Mucosa of descending colon (tissue), 3 donors: ENCODE results near the gene BICC1. TPM values are rescaled to one million over a fixed set of nuclear protein-coding genes. Genes with fewer than 3 reads are reported as not detected.

ENCODE experiments used
- ATAC-seq: fragments of 200-7000 bp; cut with Tn5 transposase; one replicate; pipeline ENCODE4 v1.9.1; 2020; ENCODE audit warnings: mild to moderate bottlenecking, moderate library complexity
- DNase-seq, 3 donors: peaks; one replicate each; pipeline ENCODE4 v3.0.0-alpha.2; 2020
- H3K36me3 ChIP-seq: fragments of 200-600 bp; one replicate; pipeline ENCODE4 v1.8.0; 2021; ENCODE audit warnings: low read depth, mild to moderate bottlenecking
- H3K4me1 ChIP-seq: fragments of 200-600 bp; one replicate; pipeline ENCODE4 v1.8.0; 2021; ENCODE audit warnings: low read depth, mild to moderate bottlenecking
- H3K4me3 ChIP-seq: fragments of 200-600 bp; one replicate; pipeline ENCODE4 v1.8.0; 2021; ENCODE audit warnings: mild to moderate bottlenecking
- H3K9me3 ChIP-seq: fragments of 200-600 bp; one replicate; pipeline ENCODE4 v1.8.0; 2021; ENCODE audit warnings: mild to moderate bottlenecking
- intact Hi-C, 2 donors: fragments of 100-400 bp; cut with DNase I in 1 of 2; cut with micrococcal nuclease in 1 of 2; formaldehyde crosslinking; loops; one replicate each; pipeline versions ENCODE4 v1.11.0 to v1.11.1; 2022; cut with DNase I, micrococcal nuclease
- total RNA-seq, 3 donors: library from RNA; stranded (reverse); fragmentation: NEBNext Ultra II Directional in 2 of 3; extraction: Animal tissue kit (Norgen Biotek cat#: 25700) in 2 of 3; gene quantifications; one replicate each; pipeline versions ENCODE4 v1.2.1 to v1.2.4, GENCODE V29; 2021 to 2023
- TF ChIP-seq, protein P1 (sequence below): fragments of 200-600 bp; IDR thresholded peaks from one replicate; pipeline ENCODE4 v1.8.0; 2022; ENCODE audit warnings: antibody characterized with exemption, mild to moderate bottlenecking
- donor health status: DM: no; HTN: no; CAD: no; lungs with moderate emphysema.
- donor health status: DM: no; HTN: no; CAD: no.
- donor health status: DM: no; HTN: yes; CAD: no.

BICC1 gene
- total RNA-seq, 3 donors from 2014 or later: 1.1 to 5.9 (median 3.5) TPM

DNA sequence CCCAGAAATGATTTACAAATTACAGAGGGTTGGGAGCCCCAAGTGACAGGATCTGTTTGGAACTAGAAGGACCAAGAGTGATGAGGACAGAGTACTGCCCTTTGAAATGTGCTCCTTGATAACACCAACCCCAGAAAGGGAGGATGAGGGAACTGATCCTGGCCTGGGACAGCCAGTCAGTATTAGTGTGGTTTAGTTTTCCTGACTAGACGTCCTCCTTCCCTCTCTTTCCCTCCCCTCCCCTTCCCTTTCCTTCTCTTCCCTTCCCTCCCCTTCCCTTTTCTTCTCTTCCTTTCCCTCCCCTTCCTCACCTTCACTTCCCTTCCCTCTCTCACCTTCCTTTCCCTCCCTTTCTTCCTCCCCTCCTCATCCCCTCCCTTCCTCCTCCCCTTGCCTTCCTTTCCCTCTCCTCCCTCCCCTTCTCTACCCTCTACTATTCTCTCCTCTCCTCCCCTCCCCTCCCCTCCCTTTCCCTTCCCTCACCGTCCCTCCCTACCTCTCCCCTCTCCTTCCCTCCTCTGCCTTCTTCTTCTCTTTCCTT, 31.0 kb upstream of the BICC1 start:
- no peak for DNase-seq
- ATAC-seq: no peak
- intact Hi-C loops: no loop called here

DNA sequence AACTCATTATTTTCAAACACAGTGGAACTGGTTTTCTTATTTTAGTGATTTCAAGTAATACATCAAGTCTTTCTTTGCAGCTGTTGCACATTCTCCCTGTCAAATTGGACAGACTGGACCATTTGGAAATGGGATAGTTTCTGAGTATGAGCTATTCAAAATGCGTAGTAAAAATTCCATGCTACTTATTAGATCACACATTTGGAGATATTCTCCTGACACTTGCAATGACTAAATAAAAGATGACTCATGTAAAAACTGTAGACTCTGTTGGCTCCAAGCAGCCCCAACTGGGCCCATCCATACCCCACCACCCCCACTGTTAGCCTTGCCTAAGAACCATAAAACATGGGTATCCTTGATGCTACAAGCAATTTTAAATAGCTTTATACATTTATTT, 25.9 kb upstream of the BICC1 start:
- Histone ChIP-seq H3K9me3 (no peaks in the 10 kb centered on the region), H3K4me3 (no peak overlapping the region), H3K36me3 (no peaks in the 10 kb centered on the region), H3K4me1 (no peaks in the 10 kb centered on the region)
- DNase-seq (no peak), ATAC-seq (no peak)
- intact Hi-C loops: no loop called here
- TF ChIP-seq, protein P1, sequence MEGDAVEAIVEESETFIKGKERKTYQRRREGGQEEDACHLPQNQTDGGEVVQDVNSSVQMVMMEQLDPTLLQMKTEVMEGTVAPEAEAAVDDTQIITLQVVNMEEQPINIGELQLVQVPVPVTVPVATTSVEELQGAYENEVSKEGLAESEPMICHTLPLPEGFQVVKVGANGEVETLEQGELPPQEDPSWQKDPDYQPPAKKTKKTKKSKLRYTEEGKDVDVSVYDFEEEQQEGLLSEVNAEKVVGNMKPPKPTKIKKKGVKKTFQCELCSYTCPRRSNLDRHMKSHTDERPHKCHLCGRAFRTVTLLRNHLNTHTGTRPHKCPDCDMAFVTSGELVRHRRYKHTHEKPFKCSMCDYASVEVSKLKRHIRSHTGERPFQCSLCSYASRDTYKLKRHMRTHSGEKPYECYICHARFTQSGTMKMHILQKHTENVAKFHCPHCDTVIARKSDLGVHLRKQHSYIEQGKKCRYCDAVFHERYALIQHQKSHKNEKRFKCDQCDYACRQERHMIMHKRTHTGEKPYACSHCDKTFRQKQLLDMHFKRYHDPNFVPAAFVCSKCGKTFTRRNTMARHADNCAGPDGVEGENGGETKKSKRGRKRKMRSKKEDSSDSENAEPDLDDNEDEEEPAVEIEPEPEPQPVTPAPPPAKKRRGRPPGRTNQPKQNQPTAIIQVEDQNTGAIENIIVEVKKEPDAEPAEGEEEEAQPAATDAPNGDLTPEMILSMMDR: no peak

More for the DNA sequence above, 31.0 kb upstream of the BICC1 start:
- TF ChIP-seq, protein P1: no peak
- H3K4me3 ChIP-seq: no peak overlapping the region
- no peaks in the 10 kb centered on the region for H3K9me3 ChIP-seq
- no peaks in the 10 kb centered on the region for H3K36me3 ChIP-seq
- no peaks in the 10 kb centered on the region for H3K4me1 ChIP-seq

DNA sequence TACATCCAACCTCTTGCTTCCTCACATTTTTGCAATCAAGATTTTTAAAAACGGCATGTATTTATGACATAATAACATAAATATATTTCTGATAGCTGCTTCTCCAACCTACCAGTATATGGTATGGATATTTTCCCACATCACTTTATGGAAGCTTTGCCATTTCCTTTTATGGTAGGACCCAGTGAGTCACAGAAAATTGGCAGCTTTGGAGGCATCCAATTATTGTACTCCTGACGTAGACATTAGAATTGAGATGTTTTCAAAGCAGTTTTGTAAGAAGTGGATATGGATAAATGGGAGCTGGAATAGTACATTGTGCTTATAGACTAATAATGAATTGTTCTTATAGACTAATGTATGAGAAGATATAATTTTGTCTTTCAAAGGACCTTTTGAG, 23.8 kb upstream of the BICC1 start:
- Histone ChIP-seq H3K4me1 (no peaks in the 10 kb centered on the region), H3K36me3 (no peaks in the 10 kb centered on the region), H3K9me3 (no peaks in the 10 kb centered on the region), H3K4me3 (no peak overlapping the region)
- ATAC-seq (no peak), DNase-seq (no peak)
- intact Hi-C loops: no loop called here
- TF ChIP-seq, protein P1: no peak

DNA sequence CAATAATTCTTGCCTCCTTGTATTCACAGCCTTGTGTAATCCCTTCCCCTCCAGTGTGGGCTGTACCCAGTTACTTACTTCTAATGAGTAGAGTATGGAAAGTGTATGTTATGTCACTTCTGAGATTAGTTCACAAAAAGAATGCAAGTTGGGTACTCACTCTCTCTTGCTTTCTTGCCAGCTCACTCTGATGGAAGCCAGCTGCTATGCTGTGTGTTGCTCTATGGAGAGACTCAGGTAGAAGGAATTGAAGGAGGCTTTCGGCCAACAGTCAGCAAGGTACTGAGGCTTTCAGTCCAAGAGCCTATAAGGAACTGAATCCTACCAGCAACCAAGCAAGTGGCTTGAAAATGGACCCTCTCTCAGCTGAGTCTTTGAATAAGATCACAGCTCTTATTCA, 9.7 kb upstream of the BICC1 start:
- ATAC-seq (no peak), DNase-seq (no peak)
- H3K9me3 ChIP-seq: no peaks in the 10 kb centered on the region
- no peak overlapping the region for H3K4me3 ChIP-seq
- intact Hi-C loops: no loop called here
- no peaks in the 10 kb centered on the region for H3K36me3 ChIP-seq
- TF ChIP-seq, protein P1: no peak
- no peaks in the 10 kb centered on the region for H3K4me1 ChIP-seq

DNA sequence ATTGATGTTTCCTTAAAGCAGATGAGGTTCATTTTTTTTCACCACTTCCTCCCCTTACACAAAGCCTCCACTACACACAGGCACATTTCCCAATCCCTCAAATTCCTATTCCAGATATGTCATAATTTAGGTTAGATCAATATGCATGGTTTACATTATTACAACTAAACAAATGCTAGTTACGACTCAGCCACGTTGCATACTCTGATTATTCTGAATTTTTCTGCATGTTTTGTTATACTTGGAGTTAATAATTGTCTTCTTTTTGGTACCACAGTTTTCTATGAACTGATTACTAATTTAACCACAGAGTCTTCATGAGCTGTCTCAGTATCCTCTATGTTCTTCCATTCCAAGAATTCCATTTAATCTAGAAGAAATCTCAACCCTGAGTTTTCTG, 4.4 kb upstream of the BICC1 start:
- Histone ChIP-seq H3K36me3 (no peaks in the 10 kb centered on the region), H3K4me1 (peaks cover 9% of the 10 kb centered on the region)
- intact Hi-C loops: no loop called here

More for the DNA sequence above, 4.4 kb upstream of the BICC1 start:
- DNase-seq: no peak
- Histone ChIP-seq H3K9me3 (no peaks in the 10 kb centered on the region), H3K4me3 (no peak overlapping the region)
- TF ChIP-seq, protein P1: no peak
- ATAC-seq: no peak
